GM19035 (cell line): ENCODE measurements around the gene OR2J1.
"Not testable (repeated sequence)": the region's sequence is repeated elsewhere in the genome, so short reads cannot be mapped to it uniquely, and the experiment has no call there.

Source experiments
- ATAC-seq: cut with Tn5 transposase; IDR thresholded peaks from one replicate; pipeline ENCODE4 v1.9.1; 2021; ENCODE audit not compliant: unreplicated experiment

The OR2J1 gene

DNA sequence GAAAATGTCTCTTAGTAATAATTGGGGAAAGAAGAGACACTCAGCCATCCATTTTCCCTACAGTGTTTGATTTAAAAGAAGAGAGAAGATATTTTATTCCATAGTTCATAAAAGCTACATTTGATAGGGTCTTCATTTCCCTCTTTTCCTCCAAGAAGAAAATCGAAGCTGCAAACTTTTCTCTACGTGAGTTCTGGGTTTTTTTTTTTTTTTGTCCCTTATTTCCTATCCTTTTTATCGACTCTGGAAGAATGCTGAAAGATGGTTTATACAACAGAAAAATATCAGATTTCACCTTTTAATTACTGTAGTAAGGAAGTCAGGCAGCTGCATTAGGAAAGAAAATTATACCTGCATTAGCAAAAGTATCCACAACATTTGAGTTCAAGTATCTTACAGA is at the start of gene OR2J1:
Gene OR2J1, plus strand, starts transcription at position 301 of the 400 bp plus-strand sequence. CDS start 1,453 bp downstream, outside the sequence.
- no peak for ATAC-seq

DNA sequence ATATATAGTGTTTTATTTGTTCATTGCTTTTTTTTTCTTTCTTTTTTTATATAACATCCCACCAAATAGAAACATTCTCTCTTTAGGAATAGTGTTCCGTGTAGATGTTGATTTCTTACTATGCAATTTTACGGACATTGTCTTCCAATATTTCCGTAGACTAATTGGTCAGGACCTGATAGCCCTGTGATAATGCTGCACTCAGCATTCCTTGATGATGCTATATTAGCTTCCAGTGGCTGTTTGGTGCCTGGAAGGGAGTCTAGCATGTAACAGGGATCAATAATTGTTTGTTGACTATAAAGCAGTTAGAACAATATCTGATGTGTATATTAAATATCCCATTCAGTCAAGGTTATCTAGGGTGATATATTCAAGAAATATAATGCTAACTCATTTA is 47.6 kb upstream of the OR2J1 start:
- no peak for ATAC-seq

DNA sequence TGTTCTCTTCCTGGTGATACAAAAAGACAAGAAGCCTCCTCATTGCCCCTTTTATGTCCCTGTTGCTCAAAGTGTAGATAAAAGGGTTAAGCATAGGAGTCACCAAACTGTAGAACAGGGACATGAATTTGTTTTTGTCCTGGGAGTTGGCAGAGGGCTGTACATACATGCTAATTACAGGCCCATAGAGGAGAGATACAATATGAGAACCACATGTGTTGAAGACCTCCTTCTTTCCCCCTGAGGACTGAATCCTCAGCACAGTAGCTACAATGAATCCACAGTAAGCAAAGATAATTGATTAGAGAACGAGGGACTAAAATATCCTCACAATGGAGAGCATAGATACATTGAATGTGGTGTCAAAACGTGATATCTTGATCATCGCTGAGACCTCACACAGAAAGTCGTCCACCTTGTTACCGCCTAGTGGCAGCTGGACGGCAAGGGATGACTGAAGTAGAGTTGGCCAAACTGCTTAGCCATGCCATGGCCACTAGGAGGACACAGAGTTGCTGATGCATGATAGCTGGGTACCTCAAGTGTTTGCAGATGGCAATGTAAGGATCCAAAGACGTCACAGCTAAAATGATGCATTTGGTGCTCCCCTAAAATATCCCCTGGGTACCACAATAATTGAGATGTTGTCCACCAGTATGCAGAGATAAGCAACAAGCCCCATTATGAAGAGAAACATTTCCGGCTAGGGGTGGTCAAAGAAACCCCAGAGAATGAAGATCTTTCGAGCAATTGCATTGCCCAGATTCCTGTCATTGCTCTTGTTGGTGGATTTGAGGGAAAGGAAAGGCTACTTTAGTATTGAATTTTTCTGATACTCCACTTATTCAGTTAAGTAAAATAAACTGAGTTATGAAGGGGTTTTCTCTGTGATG is 27.2 kb upstream of the OR2J1 start:
- no peak for ATAC-seq

DNA sequence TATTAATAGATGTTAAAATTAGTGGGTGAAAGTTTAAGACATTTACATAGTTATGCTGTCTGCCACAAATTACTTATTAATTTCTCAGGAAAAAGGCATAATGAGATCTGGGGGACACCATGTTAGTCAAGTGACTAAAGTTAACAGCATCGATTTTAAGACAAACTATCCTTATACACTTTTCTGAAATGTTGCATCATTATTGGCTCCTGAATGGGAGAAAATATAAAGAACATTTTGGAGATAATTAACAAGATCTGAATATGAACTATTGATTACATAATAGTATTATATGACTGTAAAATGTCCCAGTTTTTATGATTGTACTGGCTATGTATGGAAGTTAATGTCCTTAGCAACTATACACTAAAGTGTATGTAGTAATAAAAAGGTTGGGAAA is 20.1 kb upstream of the OR2J1 start:
- ATAC-seq: no peak

DNA sequence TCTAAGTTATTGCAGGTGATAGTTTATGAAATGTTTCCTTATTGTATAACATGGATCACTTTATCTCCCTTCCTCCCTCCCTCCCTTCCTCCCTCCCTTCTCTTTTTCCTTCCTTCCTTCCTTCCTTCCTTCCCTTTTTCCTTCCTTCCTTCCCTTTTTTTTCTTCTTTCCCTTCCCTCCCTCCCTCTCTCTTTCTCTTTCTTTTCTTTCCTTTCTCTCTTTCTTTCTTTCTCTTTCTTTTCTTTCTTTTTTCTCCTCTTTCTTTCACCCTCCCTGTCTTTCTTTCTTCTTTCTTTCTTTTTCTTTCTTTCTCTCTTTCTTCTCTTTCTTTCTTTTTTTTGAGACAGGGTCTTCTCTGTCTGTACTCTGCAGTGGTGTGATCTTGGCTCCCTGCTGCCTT is 18.0 kb upstream of the OR2J1 start:
- no peak for ATAC-seq

DNA sequence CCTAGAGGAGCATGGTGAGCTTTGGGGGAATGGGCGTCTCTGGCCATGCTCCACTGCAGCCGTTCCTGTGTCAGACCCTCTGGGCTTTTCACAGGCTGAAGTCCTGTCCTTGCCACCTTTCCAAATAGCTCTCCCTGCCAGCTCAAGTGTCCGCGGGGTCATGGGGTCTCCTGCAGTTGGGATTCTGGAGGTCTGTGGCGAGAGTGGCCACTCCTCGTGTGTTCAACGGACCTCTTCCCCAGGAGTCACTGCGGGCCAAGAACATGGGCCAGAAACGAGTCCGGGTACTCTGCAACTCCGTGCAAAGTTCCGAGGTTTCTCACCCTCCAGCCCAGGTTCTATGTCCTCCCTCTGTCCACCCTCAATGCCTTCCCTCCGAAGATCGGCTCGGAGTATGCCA is 16.8 kb upstream of the OR2J1 start:
- no peak for ATAC-seq

DNA sequence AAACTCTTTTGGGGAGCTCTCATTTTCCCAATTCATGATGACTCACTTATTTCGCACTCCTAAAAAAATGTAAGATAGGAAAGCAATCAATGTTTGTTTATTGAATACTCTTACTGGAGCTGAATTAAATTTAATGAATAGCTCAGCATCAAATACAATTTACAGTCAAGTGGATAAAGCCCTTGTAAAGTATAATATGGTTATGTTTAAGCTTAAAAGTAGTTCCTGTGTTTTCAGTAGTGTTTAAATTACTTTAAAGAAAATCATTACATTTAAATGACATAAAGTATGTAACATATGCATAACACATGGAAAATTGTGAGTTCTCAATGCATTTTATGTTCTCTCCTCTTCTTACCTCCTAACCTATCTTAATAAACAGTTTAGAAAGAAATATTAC is 12.1 kb upstream of the OR2J1 start, which contains the start of gene OR2B3:
Gene OR2B3, minus strand, starts transcription at position 101 of the 400 bp plus-strand sequence. Its CDS starts 65 bp downstream, at position 36.
- ATAC-seq: no peak

DNA sequence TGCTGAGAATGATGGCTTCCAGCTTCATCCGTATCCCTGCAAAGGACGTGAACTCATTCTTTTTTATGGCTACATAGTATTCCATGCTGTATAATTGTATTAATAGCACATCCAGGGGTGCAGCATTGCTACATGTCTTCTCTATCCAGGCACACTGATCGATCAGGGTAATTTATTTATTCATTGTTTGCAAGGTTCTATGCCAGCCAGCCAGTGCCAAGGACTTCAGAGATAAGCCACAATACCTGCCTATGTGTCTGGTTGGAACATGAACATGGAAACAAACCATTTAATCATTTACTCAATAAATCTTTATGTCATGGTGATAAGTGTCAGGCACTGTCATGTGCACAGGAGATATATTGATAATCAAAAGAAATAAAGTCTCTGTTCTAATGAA is 6.3 kb upstream of the OR2J1 start:
- ATAC-seq: no peak

DNA sequence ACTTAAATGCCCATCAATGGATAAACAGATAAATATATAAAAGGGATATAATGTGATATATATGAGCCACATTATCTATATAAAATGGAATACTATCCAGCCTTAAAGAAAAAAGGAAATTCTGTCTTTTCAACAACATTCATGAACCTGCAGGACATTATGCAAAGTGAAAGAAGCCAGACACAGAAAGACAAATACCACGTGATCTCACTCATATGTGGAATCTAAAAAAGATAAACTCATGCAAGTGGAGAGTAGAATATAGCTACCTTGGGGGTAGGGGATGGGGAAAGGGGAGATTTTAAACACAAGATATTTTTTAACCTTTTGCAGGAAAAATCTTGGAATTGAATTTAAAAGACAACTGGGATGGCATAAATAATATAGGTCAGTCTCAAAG is 1.5 kb upstream of the OR2J1 start:
- ATAC-seq: no peak

DNA sequence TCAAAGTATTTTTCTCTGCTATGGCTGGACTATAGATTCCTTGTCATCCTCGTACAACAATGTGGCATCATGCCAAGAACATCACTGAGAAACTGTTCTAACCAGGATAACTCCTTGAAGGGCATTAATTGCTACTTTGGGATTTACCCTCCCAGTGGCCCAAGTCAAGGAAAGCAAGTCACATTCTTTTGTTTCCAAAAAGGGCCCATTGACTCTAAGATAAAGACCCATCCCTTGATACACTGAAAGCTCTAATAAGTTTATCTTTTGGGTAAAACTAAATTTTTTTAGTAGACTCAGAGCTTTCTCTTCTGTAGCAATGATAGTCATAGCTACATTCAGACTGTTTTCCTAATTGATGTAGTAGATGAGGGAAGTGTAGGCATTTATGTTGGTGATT is 8.5 kb downstream of the OR2J1 start, which contains the start of gene OR2J3:
Gene OR2J3, plus strand, starts transcription at position 301 of the 400 bp plus-strand sequence. CDS start 3,833 bp downstream, outside the sequence.
- no peak for ATAC-seq

DNA sequence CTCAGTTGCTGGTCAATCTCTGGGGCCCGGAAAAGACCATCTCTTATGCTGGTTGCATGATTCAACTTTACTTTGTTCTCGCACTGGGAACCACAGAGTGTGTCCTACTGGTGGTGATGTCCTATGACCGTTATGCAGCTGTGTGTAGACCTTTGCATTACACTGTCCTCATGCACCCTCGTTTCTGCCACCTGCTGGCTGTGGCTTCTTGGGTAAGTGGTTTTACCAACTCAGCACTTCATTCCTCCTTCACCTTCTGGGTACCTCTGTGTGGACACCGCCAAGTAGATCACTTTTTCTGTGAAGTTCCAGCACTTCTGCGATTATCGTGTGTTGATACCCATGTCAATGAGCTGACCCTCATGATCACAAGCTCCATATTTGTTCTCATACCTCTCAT is 12.8 kb downstream of the OR2J1 start:
- ATAC-seq: no peak

DNA sequence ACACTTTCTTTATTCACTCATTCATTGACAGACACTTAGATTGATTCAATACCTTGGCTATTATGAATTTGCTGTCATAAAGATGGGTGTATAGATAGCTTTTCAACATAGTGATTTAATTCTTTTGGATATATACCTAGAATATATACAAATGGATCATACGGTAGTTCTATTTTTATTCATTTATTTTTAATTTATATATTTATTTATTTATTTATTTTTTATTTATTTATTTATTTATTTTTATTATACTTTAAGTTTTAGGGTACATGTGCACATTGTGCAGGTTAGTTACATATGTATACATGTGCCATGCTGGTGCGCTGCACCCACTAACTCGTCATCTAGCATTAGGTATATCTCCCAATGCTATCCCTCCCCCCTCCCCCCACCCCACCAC is 15.7 kb downstream of the OR2J1 start:
- ATAC-seq: not testable (repeated sequence)

DNA sequence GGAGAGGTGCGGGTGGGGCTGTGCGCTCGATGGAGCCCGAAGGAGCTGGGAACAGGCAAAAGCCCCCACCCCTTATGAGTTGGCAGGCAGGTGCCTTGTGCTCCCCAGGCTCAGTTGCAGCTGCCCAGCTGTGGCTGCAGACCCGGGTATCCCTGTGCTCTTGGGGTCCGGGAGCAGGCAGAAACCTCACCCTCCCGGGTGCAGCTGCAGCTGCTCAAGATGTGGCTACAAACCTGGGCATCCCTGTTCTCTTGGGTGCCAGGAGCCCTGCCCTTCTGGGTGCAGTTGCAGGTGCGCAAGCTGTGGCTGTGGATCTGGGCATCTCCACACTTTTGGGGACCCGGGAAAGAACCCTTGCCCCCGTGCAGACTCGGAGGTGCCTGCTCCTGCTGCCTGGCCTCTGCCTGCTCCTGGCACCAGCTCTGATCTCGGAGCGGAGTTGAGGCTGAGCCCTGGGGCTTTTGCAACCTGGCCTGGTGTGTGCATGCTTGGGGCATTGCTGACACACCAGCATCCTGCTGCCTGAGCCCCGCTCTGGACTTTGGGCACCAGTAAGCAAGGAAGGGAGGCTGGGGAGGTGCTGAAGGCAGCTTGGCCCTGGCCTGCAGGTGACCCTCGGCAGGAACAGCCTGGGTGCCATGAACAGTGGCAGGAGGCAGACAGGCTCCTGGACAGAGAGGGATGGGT is 30.2 kb downstream of the OR2J1 start:
- no peak for ATAC-seq

DNA sequence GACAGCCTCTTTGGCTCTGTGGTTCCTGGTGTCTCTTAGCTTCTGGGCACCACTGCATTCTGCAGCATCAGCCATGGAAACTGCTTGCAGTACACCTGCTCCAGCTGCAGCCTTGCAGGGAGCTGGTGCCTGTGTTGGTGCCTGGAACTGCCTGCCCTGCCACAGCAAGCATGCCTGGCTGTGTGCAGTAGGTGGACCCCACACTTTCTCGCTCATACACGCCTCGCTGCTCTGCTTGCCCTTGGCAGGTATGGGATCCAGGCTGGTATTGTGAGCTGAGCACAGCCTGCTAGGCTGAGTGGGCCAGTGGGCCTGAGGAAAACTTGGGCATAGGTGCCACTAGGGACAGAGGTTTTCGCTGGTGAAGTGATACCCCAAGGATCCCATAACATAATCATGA is 31.4 kb downstream of the OR2J1 start:
- ATAC-seq: no peak

DNA sequence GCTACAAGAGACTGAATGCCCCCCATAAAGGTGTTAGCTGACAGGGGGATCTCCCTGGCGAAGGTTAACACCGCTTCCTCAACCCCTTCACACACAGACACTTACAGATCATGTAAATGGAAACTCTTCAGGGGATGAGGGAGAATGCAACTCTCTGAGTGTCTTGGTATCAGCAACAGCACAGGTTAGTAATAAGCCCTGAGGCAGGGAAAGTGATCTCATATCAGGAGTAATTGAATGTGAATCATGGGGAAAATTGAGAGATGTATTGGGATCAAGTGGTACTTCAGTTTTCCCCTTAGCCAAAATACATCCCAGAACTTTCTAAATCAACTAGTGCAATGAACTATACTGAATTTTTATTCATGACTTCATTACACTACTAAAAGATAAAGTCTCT is 32.4 kb downstream of the OR2J1 start:
- no peak for ATAC-seq

DNA sequence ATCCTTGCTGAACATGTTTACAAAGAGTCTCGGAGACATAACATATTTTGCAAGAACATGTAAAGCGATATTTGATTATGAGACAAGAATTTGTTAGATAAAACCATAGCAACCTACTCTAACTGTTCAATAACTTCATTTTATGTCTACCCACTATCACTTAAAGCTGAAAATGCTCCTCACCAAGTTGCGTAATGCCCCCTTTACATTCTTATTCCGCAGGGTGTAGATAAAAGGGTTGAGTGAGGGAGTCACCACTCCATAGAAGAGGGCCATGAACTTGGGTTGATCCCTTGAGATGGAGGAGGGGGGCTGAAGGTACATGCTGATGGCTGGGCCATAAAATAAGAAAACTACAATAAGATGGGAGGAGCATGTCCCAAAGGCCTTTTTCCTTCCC is 38.4 kb downstream of the OR2J1 start:
- no peak for ATAC-seq

DNA sequence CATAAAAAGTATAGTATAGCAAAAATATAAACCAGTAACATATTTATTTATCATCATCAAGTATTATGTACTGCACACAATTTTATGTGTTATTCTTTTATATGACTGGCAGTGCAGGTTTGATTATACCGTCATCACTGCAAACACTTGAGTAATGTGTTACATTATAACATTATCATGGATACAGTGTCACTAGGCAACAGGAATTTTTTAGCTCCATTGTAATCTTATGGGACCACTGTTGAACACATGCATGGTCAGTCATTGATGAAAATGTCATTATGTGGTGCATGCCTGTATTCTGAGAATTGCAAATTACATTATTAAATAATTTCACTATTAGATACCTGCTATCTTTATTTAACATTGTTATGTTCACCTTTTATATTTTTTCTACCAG is 42.3 kb downstream of the OR2J1 start:
- ATAC-seq: no peak

DNA sequence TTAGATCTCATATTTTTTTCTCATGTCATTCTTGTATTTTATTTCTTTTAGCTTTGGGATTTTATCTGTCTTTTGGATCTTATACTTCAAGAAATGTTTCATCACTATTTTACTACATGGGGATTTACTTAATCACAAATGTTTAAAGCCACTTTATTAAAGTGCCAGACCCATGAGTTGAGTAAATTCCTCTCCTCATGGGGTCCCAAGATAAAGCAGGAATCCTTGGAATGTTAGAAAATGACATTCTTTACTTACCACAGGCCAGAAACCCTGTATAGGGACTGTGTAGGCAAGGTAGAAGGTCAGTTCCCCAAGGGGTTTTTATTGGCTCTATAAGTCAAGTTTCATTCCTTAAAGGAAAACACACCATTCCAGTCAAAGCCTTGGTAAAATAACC is 43.0 kb downstream of the OR2J1 start:
- no peak for ATAC-seq

DNA sequence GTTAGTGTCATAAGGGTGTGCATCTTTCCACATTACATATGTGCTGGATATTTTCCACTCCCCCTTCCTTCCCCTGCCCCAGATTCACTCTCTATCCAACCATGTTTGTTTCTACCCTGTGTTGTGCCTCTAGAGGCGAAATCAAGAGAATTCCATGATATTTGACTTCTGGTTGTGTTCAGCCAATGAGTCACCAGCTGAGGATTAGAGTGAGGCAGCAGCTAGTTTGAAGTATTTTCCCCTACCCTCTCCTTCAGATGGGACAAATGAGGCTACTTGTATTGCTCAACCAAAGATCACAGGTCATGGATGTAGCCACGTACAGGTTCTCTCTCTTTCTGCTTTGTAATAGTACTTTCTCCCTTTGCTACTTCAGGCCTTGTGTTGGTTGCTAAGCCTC is 46.9 kb downstream of the OR2J1 start:
- ATAC-seq: no peak

DNA sequence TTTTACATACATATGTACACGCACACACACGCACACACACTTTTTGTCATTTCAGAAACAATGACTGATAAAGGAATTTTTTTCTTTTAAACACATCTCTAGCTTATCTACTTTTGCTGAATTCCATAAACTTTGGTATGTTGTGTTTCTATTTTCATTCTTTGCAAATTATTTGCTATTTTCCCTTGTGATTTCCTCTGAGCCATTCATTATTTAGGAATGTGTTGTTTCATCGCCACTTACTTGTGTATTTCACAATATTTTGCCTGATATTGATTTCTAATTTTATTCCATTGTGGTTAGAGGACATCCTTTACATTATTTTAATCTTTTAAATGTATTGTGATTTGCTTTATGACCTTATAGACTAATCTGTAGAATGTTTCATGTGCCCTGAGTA is 47.8 kb downstream of the OR2J1 start:
- no peak for ATAC-seq

DNA sequence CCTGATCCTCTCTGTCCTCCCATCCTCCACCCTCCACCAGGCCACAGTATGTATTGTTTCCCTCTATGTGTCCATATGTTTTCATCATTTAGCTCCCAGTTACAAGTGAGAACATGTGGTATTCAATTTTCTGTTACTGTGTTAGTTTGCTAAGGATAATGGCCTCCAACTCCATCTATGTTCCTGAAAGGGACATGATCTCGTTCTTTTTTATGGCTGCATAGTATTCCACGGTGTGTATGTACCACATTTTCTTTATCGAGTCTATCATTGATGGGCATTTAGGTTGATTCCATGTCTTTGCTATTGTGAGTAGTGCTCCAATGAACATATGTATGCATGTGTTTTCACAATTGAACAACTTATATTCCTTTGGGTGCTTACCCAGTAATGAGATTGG is 50.2 kb downstream of the OR2J1 start:
- not testable (repeated sequence) for ATAC-seq
